Uterus (tissue), 2 donors: ENCODE measurements around the gene C22orf39.

Source experiments
- POLR2A ChIP-seq, 2 donors: fragments of 450-650 bp; IDR thresholded peaks; one replicate each; pipeline ENCODE4 v1.6.1; 2016; ENCODE audit warnings: antibody characterized with exemption in 2 of 2, mild to moderate bottlenecking in 1 of 2, moderate library complexity in 1 of 2
- TF ChIP-seq, protein P1 (sequence below), 4 experiments: fragments of 200-600 bp in 2 of 4; fragments of 450-650 bp in 2 of 4; sonication (generic) in 2 of 4; IDR thresholded peaks; one replicate each; pipeline ENCODE4 v1.5.1; 2016 to 2019; ENCODE audit warnings: antibody characterized with exemption in 4 of 4, mild to moderate bottlenecking in 2 of 4, moderate library complexity in 1 of 4

DNA sequence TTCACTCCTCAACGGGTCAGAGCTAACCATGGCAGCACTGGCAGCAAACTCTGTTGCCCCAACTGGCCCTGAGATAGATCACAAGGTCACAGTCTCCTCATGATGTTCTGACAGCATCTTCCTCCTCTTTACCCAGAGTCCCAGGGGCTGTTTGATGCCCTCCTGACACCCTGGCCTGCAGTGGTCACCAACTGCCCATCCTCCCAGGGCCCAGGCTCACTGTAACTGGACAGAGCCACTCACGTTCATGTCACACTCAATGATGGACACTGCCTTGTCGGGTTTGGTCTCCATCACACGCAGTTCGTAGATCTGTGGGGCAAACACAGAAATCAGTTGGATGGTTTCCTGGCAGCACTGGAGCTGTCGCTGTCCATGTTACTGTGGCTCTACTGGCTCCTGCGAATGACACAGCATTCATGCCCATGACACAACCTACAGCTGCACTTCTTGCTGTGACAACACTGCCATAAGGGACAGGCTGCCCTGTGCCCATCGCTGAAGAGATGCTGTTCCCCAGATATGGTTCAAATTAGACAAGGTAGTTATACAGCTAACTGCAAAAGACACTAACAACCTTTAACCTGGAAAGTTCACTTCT is 10.4 kb upstream of the C22orf39 start:
- TF ChIP-seq, protein P1, sequence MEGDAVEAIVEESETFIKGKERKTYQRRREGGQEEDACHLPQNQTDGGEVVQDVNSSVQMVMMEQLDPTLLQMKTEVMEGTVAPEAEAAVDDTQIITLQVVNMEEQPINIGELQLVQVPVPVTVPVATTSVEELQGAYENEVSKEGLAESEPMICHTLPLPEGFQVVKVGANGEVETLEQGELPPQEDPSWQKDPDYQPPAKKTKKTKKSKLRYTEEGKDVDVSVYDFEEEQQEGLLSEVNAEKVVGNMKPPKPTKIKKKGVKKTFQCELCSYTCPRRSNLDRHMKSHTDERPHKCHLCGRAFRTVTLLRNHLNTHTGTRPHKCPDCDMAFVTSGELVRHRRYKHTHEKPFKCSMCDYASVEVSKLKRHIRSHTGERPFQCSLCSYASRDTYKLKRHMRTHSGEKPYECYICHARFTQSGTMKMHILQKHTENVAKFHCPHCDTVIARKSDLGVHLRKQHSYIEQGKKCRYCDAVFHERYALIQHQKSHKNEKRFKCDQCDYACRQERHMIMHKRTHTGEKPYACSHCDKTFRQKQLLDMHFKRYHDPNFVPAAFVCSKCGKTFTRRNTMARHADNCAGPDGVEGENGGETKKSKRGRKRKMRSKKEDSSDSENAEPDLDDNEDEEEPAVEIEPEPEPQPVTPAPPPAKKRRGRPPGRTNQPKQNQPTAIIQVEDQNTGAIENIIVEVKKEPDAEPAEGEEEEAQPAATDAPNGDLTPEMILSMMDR (IDR thresholded peaks at IDR 0.05): no peak
- no peak for TF ChIP-seq POLR2A (IDR thresholded peaks at IDR 0.05)
